BE2C (cell line): ENCODE data around the gene ZBTB48.
A peak's percentile ranks its signal among the peaks of the same experiment; 100 is the strongest.
"Not testable (repeated sequence)": the region's sequence is repeated elsewhere in the genome, so short reads cannot be mapped to it uniquely, and the experiment has no call there.

ENCODE experiments used
- DNase-seq: peaks from one replicate; pipeline ENCODE4 v3.0.0-alpha.2; 2020
- H3K27me3 ChIP-seq: fragments of 250-450 bp; sonication (Bioruptor Pico); 2 replicates; pipeline ENCODE4 v1.5.1; 2020; ENCODE audit warnings: mild to moderate bottlenecking
- H3K36me3 ChIP-seq: fragments of 250-450 bp; sonication (Bioruptor Pico); 2 replicates; pipeline ENCODE4 v1.5.1; 2020; ENCODE audit warnings: mild to moderate bottlenecking
- H3K4me1 ChIP-seq: fragments of 250-450 bp; sonication (Bioruptor Pico); 2 replicates; pipeline ENCODE4 v1.5.1; 2020
- H3K4me3 ChIP-seq: 2 replicates; pipeline ENCODE4 v1.5.1; 2011; ENCODE audit warnings: low read depth, low read length
- H3K9me3 ChIP-seq: fragments of 250-450 bp; sonication (Bioruptor Pico); 2 replicates; pipeline ENCODE4 v1.5.1; 2020
- CTCF ChIP-seq: IDR thresholded peaks from 2 replicates; pipeline ENCODE4 v1.5.1; 2012; ENCODE audit warnings: mild to moderate bottlenecking, low read depth, low read length

The ZBTB48 gene

DNA sequence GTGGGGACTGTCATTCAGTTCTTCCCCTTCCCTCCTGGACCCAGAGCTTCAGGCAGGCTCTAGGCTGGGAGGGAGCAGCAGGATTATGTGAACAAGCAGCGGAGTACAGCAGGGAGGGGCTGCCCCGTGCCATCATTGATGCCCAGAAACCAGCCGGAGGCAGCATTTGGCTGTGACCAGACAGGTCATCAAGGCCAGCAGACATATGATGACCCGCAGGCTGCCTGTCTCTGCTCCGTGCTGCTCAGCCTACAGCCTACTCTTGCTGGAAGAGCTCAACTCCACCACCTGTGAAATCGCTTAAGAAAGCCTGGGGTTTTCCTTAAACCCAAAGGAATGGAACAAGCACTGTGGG lies 18.0 kb downstream of the ZBTB48 start:
- DNase-seq: no peak
- H3K9me3 ChIP-seq: no peaks in the 10 kb centered on the region
- TF ChIP-seq CTCF: no peak
- H3K4me1 ChIP-seq: no peaks in the 10 kb centered on the region
- peaks cover 35% of the 10 kb centered on the region for H3K36me3 ChIP-seq
- H3K27me3 ChIP-seq: no peaks in the 10 kb centered on the region
- no peak overlapping the region for H3K4me3 ChIP-seq

- Histone ChIP-seq H3K4me1 (no peaks in the 10 kb centered on the region; the same call in 1 of the 2 replicates), H3K4me3 (no peak overlapping the region), H3K36me3 (peaks cover 20% of the 10 kb centered on the region), H3K27me3 (no peaks in the 10 kb centered on the region), H3K9me3 (no peaks in the 10 kb centered on the region)
- DNase-seq: no peak
- no peak for TF ChIP-seq CTCF
Measured at GRCh38 chr1:6599141-6599975, 19.6 kb downstream of the ZBTB48 start.

- H3K27me3 ChIP-seq, DNase-seq, H3K9me3 ChIP-seq, H3K4me1 ChIP-seq: not testable (repeated sequence)
- H3K4me3 ChIP-seq: peak overlapping the region; percentile 81
- H3K36me3 ChIP-seq: peaks cover 20% of the 10 kb centered on the region
Measured at GRCh38 chr1:6599991-6600390, 20.2 kb downstream of the ZBTB48 start.

DNA sequence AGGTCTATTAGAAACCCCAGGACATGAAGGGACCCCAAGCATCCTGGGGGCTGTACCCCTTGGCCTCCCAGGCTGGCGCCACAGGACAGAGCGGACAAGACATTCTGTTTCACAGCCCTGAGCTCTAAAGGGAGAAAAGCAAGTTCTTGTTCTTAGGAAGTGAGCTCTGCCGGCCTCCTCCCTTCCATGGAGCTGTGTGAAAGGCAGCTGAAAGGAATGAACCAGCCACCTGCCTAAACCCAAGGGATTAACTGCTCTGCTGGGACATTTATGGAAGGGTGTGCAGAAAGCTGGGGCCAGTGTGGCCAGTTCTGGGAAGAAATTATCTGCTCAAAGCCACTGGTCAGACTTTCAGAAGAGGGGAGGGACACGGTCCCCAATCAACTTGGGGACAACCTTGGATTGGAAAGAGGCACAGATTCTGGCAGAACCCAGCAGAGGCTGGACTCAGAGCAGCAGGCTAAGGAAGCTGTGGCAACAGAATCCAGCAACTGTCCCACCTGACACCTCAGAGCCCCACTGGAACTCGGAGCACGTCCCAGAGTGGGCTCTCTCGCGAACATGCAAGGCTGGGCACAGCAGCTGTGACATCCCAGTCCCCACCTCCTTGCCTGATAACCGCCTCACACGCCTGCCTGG lies 20.7 kb downstream of the ZBTB48 start:
- H3K4me1 ChIP-seq: no peaks in the 10 kb centered on the region; the same call in 1 of the 2 replicates
- no peaks in the 10 kb centered on the region for H3K9me3 ChIP-seq
- H3K27me3 ChIP-seq: no peaks in the 10 kb centered on the region
- peak overlapping the region; percentile 81 for H3K4me3 ChIP-seq
- H3K36me3 ChIP-seq: peaks cover 15% of the 10 kb centered on the region
- DNase-seq: no peak
- TF ChIP-seq CTCF: no peak

DNA sequence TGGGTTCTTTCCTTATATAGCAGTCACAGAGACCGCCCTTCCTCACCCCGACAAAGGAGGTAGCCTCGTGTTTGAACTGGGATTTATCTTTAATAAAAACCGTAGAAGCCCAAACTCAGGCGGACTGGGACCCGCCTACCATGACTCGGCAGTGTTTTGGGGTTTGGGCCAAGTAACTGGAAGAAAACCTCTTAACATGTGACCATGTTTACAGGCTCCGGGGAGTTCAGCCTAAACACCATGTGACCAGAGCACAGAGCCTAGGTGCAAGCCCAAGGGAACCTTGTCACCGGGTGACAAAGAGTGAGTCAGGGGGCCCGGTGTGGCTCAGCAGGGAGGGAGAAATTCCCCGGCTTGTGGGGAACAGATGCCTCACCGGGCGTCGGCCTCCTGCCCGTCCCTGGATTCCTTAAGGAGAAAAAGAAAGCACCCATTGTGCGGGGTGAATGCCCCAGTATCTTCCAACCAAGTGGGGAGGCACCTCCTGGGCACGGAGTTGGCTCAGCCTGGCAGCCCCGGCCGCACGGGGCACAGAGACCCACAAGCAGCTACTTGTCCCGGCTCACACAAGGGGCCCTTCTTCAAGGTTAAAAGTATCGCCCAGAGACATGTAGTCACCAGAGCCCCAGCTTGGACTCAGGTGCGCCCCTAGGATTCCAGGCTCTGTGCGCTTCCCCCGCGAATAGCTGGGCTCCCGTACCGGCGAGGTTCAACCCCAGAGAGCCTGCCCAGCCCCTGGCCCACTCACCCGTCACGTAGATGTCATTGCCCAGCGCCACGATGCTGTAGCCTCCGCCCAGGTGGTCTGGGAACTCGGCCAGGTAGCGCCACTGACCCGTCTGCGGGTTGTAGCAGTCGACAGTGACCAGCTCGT lies 21.5 kb downstream of the ZBTB48 start:
- Histone ChIP-seq H3K36me3 (peaks cover 8% of the 10 kb centered on the region), H3K27me3 (no peaks in the 10 kb centered on the region), H3K4me3 (peak overlapping the region; percentile 81), H3K4me1 (no peaks in the 10 kb centered on the region; the same call in 1 of the 2 replicates), H3K9me3 (no peaks in the 10 kb centered on the region)
- no peak for TF ChIP-seq CTCF
- no peak for DNase-seq

GRCh38 chr1:6601923-6602668 lies 22.3 kb downstream of the ZBTB48 start:
- DNase-seq: peak; percentile 21
- H3K27me3 ChIP-seq: no peaks in the 10 kb centered on the region
- H3K9me3 ChIP-seq: no peaks in the 10 kb centered on the region
- TF ChIP-seq CTCF: no peak
- peaks cover 5% of the 10 kb centered on the region for H3K36me3 ChIP-seq
- H3K4me3 ChIP-seq: peak overlapping the region; percentile 81
- H3K4me1 ChIP-seq: no peaks in the 10 kb centered on the region; the same call in 1 of the 2 replicates
